Activated naive CD4-positive, alpha-beta T cell treated with anti-CD3 and anti-CD28 coated beads, Interleukin-2, amount 50 U/mL, for 16 hours (primary cell): Measurements from ENCODE around the gene HMOX1.
"Not testable (repeated sequence)": the region's sequence is repeated elsewhere in the genome, so short reads cannot be mapped to it uniquely, and the experiment has no call there.

Experiments
- DNase-seq: peaks from one replicate; pipeline ENCODE4 v3.0.0-alpha.2; 2020

The HMOX1 gene

DNA sequence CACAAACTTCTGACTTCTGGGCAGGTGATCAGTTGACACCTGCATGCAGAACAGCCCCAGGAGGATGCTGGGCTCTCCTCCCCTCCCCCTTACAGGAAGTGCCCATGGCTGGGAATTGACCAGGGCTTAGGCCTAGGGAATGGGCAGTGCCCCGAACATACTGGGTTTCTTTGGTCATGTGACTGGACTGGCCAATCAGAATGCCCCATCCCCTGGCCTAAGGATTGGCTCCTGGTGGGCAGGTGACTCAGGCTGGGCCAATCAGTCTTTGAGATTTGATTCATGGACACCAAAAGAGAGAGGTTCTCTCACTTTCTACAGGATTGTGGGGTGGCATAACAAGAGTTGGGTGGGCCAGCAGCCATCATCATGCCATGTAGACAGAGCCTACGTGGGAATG is 56.2 kb downstream of the HMOX1 start:
- no peak for DNase-seq

- not testable (repeated sequence) for DNase-seq
These were observed 57.9 kb downstream of the HMOX1 start for GRCh38 chr22:35438673-35439364.

DNA sequence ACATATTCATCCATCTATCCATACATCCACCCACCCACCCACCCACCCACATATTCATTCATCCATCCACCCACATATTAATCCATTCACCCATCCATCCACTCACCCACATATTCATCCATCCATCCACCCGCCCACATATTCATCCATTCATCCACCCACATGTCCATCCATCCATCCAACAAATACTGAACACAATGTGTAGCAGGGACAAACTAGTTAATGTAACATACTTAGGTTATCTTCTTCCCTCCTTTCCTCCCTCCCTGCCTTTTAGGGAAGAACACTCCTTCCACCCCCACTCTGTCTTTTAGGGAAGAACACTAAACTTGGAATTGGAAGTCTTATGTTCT is 58.4 kb downstream of the HMOX1 start:
- no peak for DNase-seq

- DNase-seq, result no peak
These were observed 59.2 kb downstream of the HMOX1 start for GRCh38 chr22:35440129-35440528.

DNA sequence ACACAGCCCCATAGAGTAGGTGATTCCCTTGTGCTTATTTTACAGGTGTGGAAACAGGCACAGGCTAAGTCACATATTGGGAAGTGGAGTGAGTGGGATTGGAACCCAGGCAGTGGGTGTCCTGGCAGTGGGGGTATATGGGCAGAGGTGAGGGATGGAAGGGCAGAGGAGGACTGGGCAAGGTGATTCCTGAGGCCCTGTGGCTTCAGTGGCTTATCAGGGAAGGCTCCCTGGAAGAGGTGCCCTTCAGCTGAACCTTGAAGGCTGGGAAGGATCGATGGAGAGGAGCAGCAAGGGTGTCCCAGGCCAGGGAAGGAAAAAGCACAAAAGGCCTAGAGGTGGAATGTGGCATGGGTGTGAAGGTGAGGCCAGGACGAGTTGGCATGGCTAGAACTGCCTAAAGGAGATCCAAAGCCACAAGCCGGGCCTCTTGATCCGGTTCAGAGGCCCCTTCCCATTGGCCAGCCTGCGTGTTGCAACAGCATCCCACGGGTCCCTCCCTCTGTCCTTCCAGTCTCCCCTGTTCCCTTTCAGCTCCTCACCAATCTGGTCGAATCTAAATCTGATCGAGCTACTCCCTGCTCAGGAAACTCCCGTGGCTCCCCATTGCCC is 60.7 kb downstream of the HMOX1 start:
- DNase-seq, result no peak

DNA sequence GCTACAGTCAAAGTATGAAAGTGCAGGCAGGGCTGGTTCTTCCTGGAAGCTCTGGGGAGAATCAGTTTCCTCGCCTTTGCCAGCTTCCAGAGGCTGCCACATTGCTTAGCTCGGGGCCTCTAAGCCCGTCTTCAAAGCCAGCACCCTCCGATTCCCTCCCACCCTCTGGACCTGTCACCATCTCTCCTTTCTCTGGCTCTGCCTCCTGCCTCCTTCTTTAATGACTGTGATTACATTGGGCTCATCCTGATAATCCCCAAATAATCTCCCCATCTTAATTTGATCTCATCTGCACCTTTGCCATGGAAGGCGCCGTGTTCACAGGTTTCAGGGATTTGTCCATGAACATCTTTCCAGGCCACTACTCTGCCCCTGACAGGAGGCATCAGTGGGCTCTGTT is 61.6 kb downstream of the HMOX1 start:
- DNase-seq, result no peak

GRCh38 chr22:35443338-35443737 is 62.4 kb downstream of the HMOX1 start:
- DNase-seq, result no peak
